HG03025 (cell line): ENCODE results near the gene INO80C.

Experiments used
- ATAC-seq: cut with Tn5 transposase; IDR thresholded peaks from one replicate; pipeline ENCODE4 v1.9.1; 2021; ENCODE audit warnings: mild to moderate bottlenecking, moderate library complexity; ENCODE audit not compliant: unreplicated experiment, low FRiP score

INO80C gene

DNA sequence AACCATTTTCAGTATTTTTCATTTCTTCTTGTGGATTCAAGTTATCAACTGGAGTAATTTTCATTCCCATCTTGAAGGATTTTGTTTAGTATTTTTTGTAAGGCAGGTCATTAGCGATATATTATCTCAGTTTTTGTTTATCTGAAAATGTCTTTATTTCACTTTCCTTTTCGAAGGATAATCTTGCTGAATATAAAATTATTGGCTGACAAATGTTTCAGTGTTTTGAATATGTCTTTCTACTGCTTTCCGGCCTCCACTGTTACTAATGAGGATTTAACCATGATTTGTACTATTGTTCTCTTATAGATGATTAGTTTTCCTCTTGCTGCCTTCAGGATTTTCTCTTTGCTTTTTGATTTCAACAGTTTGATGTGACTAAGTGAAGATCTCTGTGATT lies 62.4 kb downstream of the INO80C start:
- ATAC-seq, result no peak

DNA sequence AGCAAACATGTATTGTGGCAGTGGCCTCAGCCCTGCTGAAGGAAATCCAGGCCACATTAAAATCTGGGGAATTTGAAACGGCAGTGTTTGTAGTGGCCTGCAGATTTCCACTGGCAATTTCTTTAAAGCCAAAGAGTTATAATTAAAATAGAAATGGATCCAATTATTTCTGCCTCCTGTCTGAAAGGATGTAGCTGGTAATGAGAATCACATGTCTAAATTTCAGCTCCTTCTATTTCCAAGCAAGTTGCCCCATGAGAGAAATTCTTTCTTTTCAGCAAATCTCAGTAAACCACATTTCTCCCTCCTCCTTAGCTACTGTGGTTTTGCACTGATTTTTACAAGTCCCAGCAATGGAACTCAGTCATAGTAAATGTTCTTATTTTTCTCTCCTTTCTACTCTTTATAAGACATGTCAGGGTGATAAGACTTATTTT lies 65.2 kb downstream of the INO80C start:
- ATAC-seq, result no peak

DNA sequence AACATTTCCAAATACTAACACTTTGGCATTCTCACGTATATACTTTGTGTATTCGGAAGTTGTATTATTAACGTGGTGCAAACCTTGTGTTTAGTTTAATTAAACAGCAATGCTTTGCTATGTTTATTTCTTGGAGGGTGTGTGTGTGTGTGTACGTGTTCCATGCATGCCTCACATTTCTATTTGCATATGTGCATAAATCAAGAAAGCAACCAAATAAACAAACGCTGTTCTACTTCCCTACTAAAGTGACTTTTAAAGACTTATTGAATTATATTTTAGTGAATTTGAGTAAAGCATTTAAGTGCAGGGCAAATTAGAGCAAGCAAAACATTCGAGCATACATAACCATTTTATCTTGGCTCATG lies 66.4 kb downstream of the INO80C start:
- no peak for ATAC-seq

DNA sequence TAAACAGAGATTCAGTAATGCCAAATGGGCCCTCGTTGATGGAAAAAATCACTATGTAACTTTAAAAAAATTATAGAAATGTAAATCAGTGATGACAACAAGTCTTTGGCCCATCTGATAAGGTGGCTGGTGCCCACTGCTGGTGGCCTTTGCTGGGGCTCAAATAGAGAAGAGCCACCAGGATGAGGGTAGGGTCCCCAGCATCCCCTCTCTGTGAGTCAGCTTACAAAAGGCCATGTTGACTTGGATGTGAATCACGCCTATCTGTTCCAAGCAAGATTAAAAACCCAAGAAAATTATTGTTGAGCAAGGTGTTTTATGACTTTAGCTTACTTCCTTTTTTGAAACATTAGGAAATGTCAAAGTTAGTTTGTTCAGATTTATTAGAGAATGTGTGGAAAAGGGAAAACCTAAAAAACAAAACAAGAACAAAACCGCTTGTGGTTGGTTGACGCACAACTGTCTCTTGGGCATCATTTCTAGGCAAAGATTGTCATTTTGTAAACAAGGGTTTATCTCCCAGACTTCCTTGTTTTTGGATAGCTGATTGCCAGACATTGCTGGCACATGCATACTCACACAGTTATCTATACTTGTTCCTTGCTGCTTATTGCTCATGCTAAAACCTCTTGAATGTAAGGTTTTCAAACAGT lies 66.9 kb downstream of the INO80C start:
- no peak for ATAC-seq

DNA sequence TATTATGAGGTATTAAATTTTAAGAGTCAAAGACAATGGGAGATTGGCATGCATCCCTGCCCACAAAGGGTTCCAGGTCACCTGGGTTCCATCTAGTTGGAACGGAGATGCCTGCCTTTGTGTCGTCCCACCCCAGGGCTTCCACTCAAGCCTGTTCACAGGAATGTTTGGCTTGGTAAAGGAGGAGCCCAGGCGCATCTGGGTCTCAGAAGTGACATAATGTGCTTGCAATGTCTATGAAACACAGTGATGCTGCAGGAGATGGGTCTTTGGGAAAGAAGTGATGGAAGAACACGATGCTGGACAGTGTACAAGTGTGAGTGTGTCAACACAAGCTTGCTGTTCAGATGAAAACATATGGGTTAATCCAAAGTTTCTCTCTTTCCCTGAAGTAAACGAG lies 71.0 kb downstream of the INO80C start:
- no peak for ATAC-seq

DNA sequence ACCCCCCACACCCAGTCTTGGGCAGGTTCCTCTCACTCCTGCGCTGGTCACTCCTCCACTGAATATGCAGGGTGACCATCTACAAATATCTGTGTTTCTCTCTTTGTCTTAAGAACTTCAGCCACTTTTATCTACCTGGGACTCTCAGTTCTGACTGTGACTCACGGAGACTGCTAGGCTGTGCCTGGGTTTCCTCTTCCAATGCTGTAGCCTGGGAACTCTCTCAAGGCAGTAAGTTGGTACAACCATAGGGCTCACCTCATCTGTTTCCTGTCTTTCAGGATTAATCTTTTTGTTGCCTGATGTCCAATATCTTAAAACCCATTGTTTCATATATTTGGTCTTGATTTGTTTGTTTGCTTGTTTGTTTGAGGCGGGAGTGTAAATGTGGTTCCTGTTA lies 73.4 kb downstream of the INO80C start:
- ATAC-seq, result no peak

DNA sequence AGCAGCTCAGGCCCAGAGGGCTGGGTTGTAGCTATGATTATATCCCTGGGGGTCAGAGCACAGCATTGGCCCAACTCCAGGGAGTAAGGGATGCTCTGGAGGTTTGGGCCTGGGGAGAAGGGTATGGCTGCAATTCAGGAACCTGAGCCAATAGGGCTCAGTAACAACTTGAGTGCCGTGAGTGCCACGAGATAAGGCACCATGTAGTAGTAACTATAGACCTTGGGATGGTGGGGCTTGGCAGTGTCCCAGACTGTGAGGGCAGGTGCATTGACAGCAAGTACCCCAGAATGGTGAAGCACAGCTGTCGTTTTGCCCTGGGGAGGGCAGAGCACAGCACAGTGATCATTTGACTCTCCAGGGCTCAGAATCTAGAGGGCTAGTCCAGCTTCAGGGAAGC lies 75.5 kb downstream of the INO80C start:
- ATAC-seq, result no peak

DNA sequence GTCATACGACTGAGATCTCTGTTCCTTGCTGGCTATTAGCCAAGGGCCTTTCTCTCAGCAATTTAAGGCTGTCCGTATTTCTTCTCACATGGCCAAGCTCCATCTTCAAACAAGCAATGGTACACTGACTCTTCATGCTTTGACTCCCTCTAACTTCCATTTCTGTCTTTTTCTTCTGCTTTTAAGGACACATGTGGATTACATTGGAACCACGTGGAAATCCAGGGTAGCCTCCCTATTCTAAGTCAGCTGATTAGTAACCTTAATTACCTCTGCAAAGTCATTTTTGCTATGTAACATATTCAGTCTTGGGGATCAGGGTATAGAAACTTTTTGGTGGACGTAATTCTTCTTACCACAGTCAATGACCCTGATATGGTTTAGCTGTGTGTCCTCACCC lies 79.2 kb downstream of the INO80C start:
- no peak for ATAC-seq
